H9 (cell line): ENCODE results near the gene LKAAEAR1. TPM values are rescaled to one million over a fixed set of nuclear protein-coding genes. Genes with fewer than 3 reads are reported as not detected.
A peak's percentile ranks its signal among the peaks of the same experiment; 100 is the strongest.

Source experiments
- DNase-seq: peaks from one replicate; pipeline ENCODE4 v3.0.0-alpha.2; 2017
- H2AFZ ChIP-seq: one replicate; pipeline ENCODE4 v1.6.1; 2013; ENCODE audit warnings: mild to moderate bottlenecking, low read length, control low read depth, moderate library complexity
- H2AK5ac ChIP-seq: 2 replicates; pipeline ENCODE4 v1.6.1; 2013; ENCODE audit warnings: low read length, control low read depth, mixed read lengths; ENCODE audit not compliant: insufficient read length
- H2BK120ac ChIP-seq: one replicate; pipeline ENCODE4 v1.6.1; 2013; ENCODE audit warnings: low read depth, mild to moderate bottlenecking, low read length, control low read depth, inconsistent platforms; ENCODE audit not compliant: poor library complexity, severe bottlenecking
- H2BK12ac ChIP-seq: 2 replicates; pipeline ENCODE4 v1.6.1; 2013; ENCODE audit warnings: low read length, control low read depth, mixed read lengths, low read depth; ENCODE audit not compliant: insufficient read length
- H2BK15ac ChIP-seq: 2 replicates; pipeline ENCODE4 v1.6.1; 2013; ENCODE audit warnings: low read depth, low read length, control low read depth
- H2BK20ac ChIP-seq: one replicate; pipeline ENCODE4 v1.6.1; 2013; ENCODE audit warnings: low read depth, mild to moderate bottlenecking, low read length, control low read depth, inconsistent platforms; ENCODE audit not compliant: poor library complexity, severe bottlenecking
- H2BK5ac ChIP-seq: 2 replicates; pipeline ENCODE4 v1.6.1; 2013; ENCODE audit warnings: low read length, control low read depth, mixed read lengths; ENCODE audit not compliant: insufficient read length
- H3K14ac ChIP-seq: 2 replicates; pipeline ENCODE4 v1.6.1; 2013; ENCODE audit warnings: low read length, control low read depth; ENCODE audit not compliant: insufficient read depth
- H3K18ac ChIP-seq: 2 replicates; pipeline ENCODE4 v1.6.1; 2013; ENCODE audit warnings: low read depth, mild to moderate bottlenecking, mixed read lengths, low read length, control low read depth; ENCODE audit not compliant: insufficient read length
- H3K23ac ChIP-seq: 2 replicates; pipeline ENCODE4 v1.6.1; 2013; ENCODE audit warnings: low read length, control low read depth, mixed read lengths, low read depth; ENCODE audit not compliant: insufficient read length
- H3K23me2 ChIP-seq: 2 replicates; pipeline ENCODE4 v1.6.1; 2013; ENCODE audit warnings: low read depth, mild to moderate bottlenecking, mixed read lengths, low read length, control low read depth; ENCODE audit not compliant: insufficient read length, poor library complexity, severe bottlenecking
- H3K27ac ChIP-seq: 2 replicates; pipeline ENCODE4 v1.5.1; 2013; ENCODE audit warnings: low read length, control low read depth, mixed read lengths, low read depth; ENCODE audit not compliant: insufficient read length
- H3K27me3 ChIP-seq: 2 replicates; pipeline ENCODE4 v1.6.1; 2013; ENCODE audit warnings: low read length, control low read depth, inconsistent platforms; ENCODE audit not compliant: insufficient read depth
- H3K4ac ChIP-seq: 2 replicates; pipeline ENCODE4 v1.6.1; 2013; ENCODE audit warnings: low read depth, mild to moderate bottlenecking, control low read depth, inconsistent platforms, low read length, moderate library complexity
- H3K4me1 ChIP-seq: 2 replicates; pipeline ENCODE4 v1.6.1; 2013; ENCODE audit warnings: low read length, control low read depth, inconsistent platforms; ENCODE audit not compliant: insufficient read depth
- H3K4me2 ChIP-seq: 2 replicates; pipeline ENCODE4 v1.6.1; 2013; ENCODE audit warnings: low read length, control low read depth, mixed read lengths; ENCODE audit not compliant: insufficient read length, insufficient read depth
- H3K56ac ChIP-seq: 2 replicates; pipeline ENCODE4 v1.6.1; 2013; ENCODE audit warnings: low read depth, mild to moderate bottlenecking, mixed read lengths, low read length, control low read depth; ENCODE audit not compliant: insufficient read length
- H3K79me1 ChIP-seq: 2 replicates; pipeline ENCODE4 v1.6.1; 2013; ENCODE audit warnings: low read depth, mild to moderate bottlenecking, moderate library complexity, low read length, control low read depth, inconsistent platforms; ENCODE audit not compliant: insufficient read depth, poor library complexity, severe bottlenecking
- H3K79me2 ChIP-seq: 2 replicates; pipeline ENCODE4 v1.6.1; 2013; ENCODE audit warnings: low read length, control low read depth, inconsistent platforms; ENCODE audit not compliant: insufficient read depth
- H3K9ac ChIP-seq: 2 replicates; pipeline ENCODE4 v1.6.1; 2013; ENCODE audit warnings: low read length, control low read depth, mixed read lengths; ENCODE audit not compliant: insufficient read length; ENCODE audit errors: extremely low read depth
- H3K9me3 ChIP-seq: one replicate; pipeline ENCODE4 v1.6.1; 2013; ENCODE audit warnings: low read depth, low read length, inconsistent platforms; ENCODE audit not compliant: control insufficient read depth
- H3T11ph ChIP-seq: one replicate; pipeline ENCODE4 v1.6.1; 2013; ENCODE audit warnings: mild to moderate bottlenecking, low read length, control low read depth, inconsistent platforms
- H4K20me1 ChIP-seq: one replicate; pipeline ENCODE4 v1.6.1; 2013; ENCODE audit not compliant: control insufficient read depth, insufficient read length, insufficient read depth
- H4K5ac ChIP-seq: 2 replicates; pipeline ENCODE4 v1.6.1; 2013; ENCODE audit warnings: low read depth, mild to moderate bottlenecking, mixed read lengths, low read length, control low read depth; ENCODE audit not compliant: insufficient read length
- H4K8ac ChIP-seq: replicated peaks from 2 replicates; pipeline ENCODE4 v1.6.1; 2013; ENCODE audit warnings: low read length, control low read depth, mixed read lengths, low read depth; ENCODE audit not compliant: insufficient read length
- H4K91ac ChIP-seq: 2 replicates; pipeline ENCODE4 v1.6.1; 2013; ENCODE audit warnings: low read depth, mild to moderate bottlenecking, moderate library complexity, mixed read lengths, low read length, control low read depth; ENCODE audit not compliant: insufficient read length
- H3K27ac Mint-ChIP-seq, 3 experiments: 2 replicates in 2 of 3; 3 replicates in 1 of 3; pipeline ENCODE4 v1.8.0; 2020 to 2021; ENCODE audit warnings: mixed read lengths in 3 of 3, mild to moderate bottlenecking in 1 of 3, moderate library complexity in 1 of 3
- H3K27me3 Mint-ChIP-seq: 2 replicates; pipeline ENCODE4 v1.8.0; 2021; ENCODE audit warnings: low read depth, mild to moderate bottlenecking, moderate library complexity, mixed read lengths
- H3K36me3 Mint-ChIP-seq, 3 experiments: 2 replicates in 2 of 3; 3 replicates in 1 of 3; pipeline ENCODE4 v1.8.0; 2020 to 2021; ENCODE audit warnings: low read depth in 3 of 3, mixed read lengths in 3 of 3; ENCODE audit not compliant: insufficient read depth in 1 of 3
- H3K4me1 Mint-ChIP-seq, 2 experiments: 2 replicates each; pipeline ENCODE4 v1.8.0; 2020; ENCODE audit warnings: mixed read lengths in 2 of 2
- H3K4me3 Mint-ChIP-seq, 2 experiments: 2 replicates in 1 of 2; 3 replicates in 1 of 2; pipeline ENCODE4 v1.8.0; 2020 to 2021; ENCODE audit warnings: mild to moderate bottlenecking in 2 of 2, mixed read lengths in 2 of 2, moderate library complexity in 1 of 2
- H3K9me3 Mint-ChIP-seq, 2 experiments: 2 replicates in 1 of 2; 3 replicates in 1 of 2; pipeline ENCODE4 v1.8.0; 2020; ENCODE audit warnings: mild to moderate bottlenecking in 2 of 2, mixed read lengths in 2 of 2, moderate library complexity in 1 of 2
- WGBS: extraction: QIAGEN DNeasy Blood & Tissue Kit; methylation state at CpG from one replicate; pipeline ENCODE4 v1.1.7; 2013; ENCODE audit warnings: missing lambda C conversion rate, low lambda C conversion rate, mixed read lengths; ENCODE audit not compliant: insufficient read length; ENCODE audit errors: extremely low coverage; 5-methylcytosine and 5-hydroxymethylcytosine counted together
- total RNA-seq: library from RNA; stranded (reverse); gene quantifications from 2 replicates; pipeline ENCODE4 v1.2.1, GENCODE V29; 2021
- TF ChIP-seq, protein P1 (sequence below): fragments of 200-600 bp; sonication (generic); conservative IDR thresholded peaks from 3 replicates; pipeline ENCODE4 v1.8.0; 2021; ENCODE audit warnings: antibody characterized with exemption, mild to moderate bottlenecking

The LKAAEAR1 gene
- total RNA-seq, 1 experiment from 2014 or later = 0.39 TPM

DNA sequence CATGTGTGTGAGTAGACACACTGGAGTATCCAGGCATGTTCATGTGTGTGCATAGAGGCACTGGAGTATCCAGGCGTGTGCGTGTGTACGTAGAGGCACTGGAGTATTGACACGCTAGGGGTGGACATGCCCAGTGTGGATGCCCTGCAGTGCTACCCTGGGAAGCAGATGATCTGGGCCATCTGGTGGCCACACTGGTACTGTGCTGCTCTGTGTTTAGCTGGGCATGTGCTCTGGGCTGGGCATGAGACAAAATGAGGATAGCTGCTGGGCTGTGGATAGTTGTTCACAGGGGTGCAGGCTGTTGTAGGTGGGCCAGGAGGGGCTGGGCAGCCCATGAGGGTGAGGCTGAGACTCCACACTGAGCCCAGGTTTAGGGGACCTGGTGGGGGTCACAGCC is 47.2 kb upstream of the LKAAEAR1 start:
- Mint-ChIP-seq H3K4me3 (no peak overlapping the region), H3K4me1 (peaks cover 0 to 3% of the 10 kb centered on the region in 2 experiments; a peak in 1 of 4 replicates), H3K27ac (no peak overlapping the region), H3K36me3 (no peaks in the 10 kb centered on the region; a peak in 2 of 7 replicates), H3K9me3 (peaks cover 6 to 10% of the 10 kb centered on the region in 2 experiments), H3K27me3 (peaks cover 21% of the 10 kb centered on the region)
- no peak for DNase-seq
- no peak overlapping the region for H2BK5ac ChIP-seq
- H2AFZ ChIP-seq = no peak overlapping the region
- no peaks in the 10 kb centered on the region for H3K4me1 ChIP-seq
- H3K9ac ChIP-seq = no peak overlapping the region
- H3K9me3 ChIP-seq = no peaks in the 10 kb centered on the region
- no peak overlapping the region for H3K4ac ChIP-seq
- H3K27ac ChIP-seq = no peak overlapping the region
- H4K20me1 ChIP-seq = no peaks in the 10 kb centered on the region
- H2BK12ac ChIP-seq = no peak overlapping the region
- no peaks in the 10 kb centered on the region for H3K27me3 ChIP-seq
- H2AK5ac ChIP-seq = no peak overlapping the region
- no peaks in the 10 kb centered on the region for H3K79me1 ChIP-seq
- no peak overlapping the region for H3K56ac ChIP-seq
- no peak overlapping the region for H3K14ac ChIP-seq
- H4K5ac ChIP-seq = no peak overlapping the region
- no peak overlapping the region for H3K4me2 ChIP-seq
- no peak overlapping the region for H3K18ac ChIP-seq
- TF ChIP-seq, protein P1, sequence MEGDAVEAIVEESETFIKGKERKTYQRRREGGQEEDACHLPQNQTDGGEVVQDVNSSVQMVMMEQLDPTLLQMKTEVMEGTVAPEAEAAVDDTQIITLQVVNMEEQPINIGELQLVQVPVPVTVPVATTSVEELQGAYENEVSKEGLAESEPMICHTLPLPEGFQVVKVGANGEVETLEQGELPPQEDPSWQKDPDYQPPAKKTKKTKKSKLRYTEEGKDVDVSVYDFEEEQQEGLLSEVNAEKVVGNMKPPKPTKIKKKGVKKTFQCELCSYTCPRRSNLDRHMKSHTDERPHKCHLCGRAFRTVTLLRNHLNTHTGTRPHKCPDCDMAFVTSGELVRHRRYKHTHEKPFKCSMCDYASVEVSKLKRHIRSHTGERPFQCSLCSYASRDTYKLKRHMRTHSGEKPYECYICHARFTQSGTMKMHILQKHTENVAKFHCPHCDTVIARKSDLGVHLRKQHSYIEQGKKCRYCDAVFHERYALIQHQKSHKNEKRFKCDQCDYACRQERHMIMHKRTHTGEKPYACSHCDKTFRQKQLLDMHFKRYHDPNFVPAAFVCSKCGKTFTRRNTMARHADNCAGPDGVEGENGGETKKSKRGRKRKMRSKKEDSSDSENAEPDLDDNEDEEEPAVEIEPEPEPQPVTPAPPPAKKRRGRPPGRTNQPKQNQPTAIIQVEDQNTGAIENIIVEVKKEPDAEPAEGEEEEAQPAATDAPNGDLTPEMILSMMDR = peak; percentile 30; the same call in 2 of the 3 replicates
- H3K79me2 ChIP-seq = no peaks in the 10 kb centered on the region
- no peak overlapping the region for H4K8ac ChIP-seq
- no peak overlapping the region for H2BK15ac ChIP-seq
- H3K23ac ChIP-seq = no peak overlapping the region
- no peaks in the 10 kb centered on the region for H3K23me2 ChIP-seq
- WGBS = no CpG with 5 or more reads among the region's 4 CpGs
- H2BK20ac ChIP-seq = no peak overlapping the region
- H3T11ph ChIP-seq = no peak overlapping the region
- H2BK120ac ChIP-seq = no peak overlapping the region
- H4K91ac ChIP-seq = no peak overlapping the region
